Posterior cingulate gyrus (tissue), 11 donors: ENCODE measurements around the gene CAMKMT.

Experiments
- DNase-seq, 10 donors: peaks; one replicate each; pipeline versions ENCODE4 v3.0.0 to v3.0.0-alpha.2; 2020 to 2021; ENCODE audit warnings: mixed read lengths in 3 of 10
- intact Hi-C: fragments of 100-400 bp; cut with DNase I; formaldehyde crosslinking; loops from one replicate; pipeline ENCODE4 v1.15.1; 2023

Gene CAMKMT

GRCh38 chr2:44753552-44754285 lies 392.0 kb downstream of the CAMKMT start:
- no peak for DNase-seq
- intact Hi-C loops = no loop called here

- intact Hi-C loops = no loop called here
- no peak for DNase-seq
These were observed 396.8 kb downstream of the CAMKMT start for GRCh38 chr2:44758591-44758990.

- intact Hi-C loops = no loop called here
- DNase-seq = no peak
These were observed 398.1 kb downstream of the CAMKMT start for GRCh38 chr2:44759823-44760222.

GRCh38 chr2:44763275-44763782 lies 401.6 kb downstream of the CAMKMT start:
- no peak for DNase-seq
- intact Hi-C loops = no loop called here

- intact Hi-C loops = no loop called here
- DNase-seq = no peak
These were observed 404.5 kb downstream of the CAMKMT start for GRCh38 chr2:44766220-44766619.

GRCh38 chr2:44766777-44767176 lies 405.0 kb downstream of the CAMKMT start:
- DNase-seq = no peak
- intact Hi-C loops = no loop called here

- intact Hi-C loops = no loop called here
- no peak for DNase-seq
These were observed 405.9 kb downstream of the CAMKMT start for GRCh38 chr2:44767691-44768090.

- intact Hi-C loops = no loop called here
- no peak for DNase-seq
These were observed 406.9 kb downstream of the CAMKMT start for GRCh38 chr2:44768438-44769236.

- intact Hi-C loops = no loop called here
- no peak for DNase-seq
These were observed 407.7 kb downstream of the CAMKMT start for GRCh38 chr2:44769349-44770011.

- DNase-seq = no peak
- intact Hi-C loops = no loop called here
These were observed 408.8 kb downstream of the CAMKMT start for GRCh38 chr2:44770221-44771195.

- no peak for DNase-seq
- intact Hi-C loops = no loop called here
These were observed 409.8 kb downstream of the CAMKMT start for GRCh38 chr2:44771522-44771921.

GRCh38 chr2:44772131-44772530 lies 410.4 kb downstream of the CAMKMT start:
- no peak for DNase-seq
- intact Hi-C loops = no loop called here

GRCh38 chr2:44772669-44773378 lies 411.1 kb downstream of the CAMKMT start:
- DNase-seq = no peak
- intact Hi-C loops = no loop called here

- DNase-seq = no peak
- intact Hi-C loops = no loop called here
These were observed 413.2 kb downstream of the CAMKMT start for GRCh38 chr2:44774826-44775492.

- intact Hi-C loops = no loop called here
- DNase-seq = no peak
These were observed 415.3 kb downstream of the CAMKMT start for GRCh38 chr2:44777036-44777435.

GRCh38 chr2:44777537-44777936 lies 415.8 kb downstream of the CAMKMT start:
- no peak for DNase-seq
- intact Hi-C loops = no loop called here

- DNase-seq = no peak
- intact Hi-C loops = no loop called here
These were observed 416.5 kb downstream of the CAMKMT start for GRCh38 chr2:44778221-44778654.

GRCh38 chr2:44778671-44779476 lies 417.1 kb downstream of the CAMKMT start:
- DNase-seq = no peak
- intact Hi-C loops = no loop called here
